ENCODE data around the gene TNN. TPM values are rescaled to one million over a fixed set of nuclear protein-coding genes. Genes with fewer than 3 reads are reported as not detected.
A peak's percentile ranks its signal among the peaks of the same experiment; 100 is the strongest.
"Not testable (repeated sequence)": the region's sequence is repeated elsewhere in the genome, so short reads cannot be mapped to it uniquely, and the experiment has no call there.

The TNN gene
- not detected for total RNA-seq
- total RNA-seq (2013): not detected
- 0 to 0.06 (median 0) reads per million in 29 experiments for total RNA-seq

GRCh38 chr1:175067362-175068106 is at the start of gene TNN:
TSS of gene TNN (plus strand) at chr1:175067833. CDS start at chr1:175077419, 9,586 bp downstream.
- CTCF ChIA-PET: no interaction called here
- Mint-ChIP-seq H3K27ac (no peak within 1 kb of the TSS), H3K27me3 (peaks cover 9 to 14% of the 10 kb centered on the region in 2 donors)

DNA sequence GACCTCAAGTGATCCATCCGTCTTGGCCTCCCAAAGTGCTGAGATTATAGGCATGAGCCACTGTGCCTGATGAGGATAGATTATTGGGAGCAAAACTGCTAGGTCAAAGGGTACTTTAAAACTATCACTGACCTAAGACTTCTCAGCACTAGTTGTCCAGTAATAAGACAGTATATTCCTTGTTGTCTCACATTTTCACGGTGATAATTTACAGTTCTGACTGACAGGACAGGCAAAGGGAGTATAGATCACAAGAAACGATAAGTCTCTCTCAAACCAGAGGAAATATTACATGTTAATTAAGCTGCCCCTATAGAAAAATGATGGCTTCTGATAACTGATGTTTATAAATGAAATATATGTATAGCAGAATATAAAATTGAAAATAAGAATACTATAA is 48.1 kb upstream of the TNN start:
- Mint-ChIP-seq H3K9me3 (peaks cover 0 to 1% (median 0%) of the 10 kb centered on the region in 3 donors), H3K27ac (no peak overlapping the region), H3K4me3 (no peak overlapping the region), H3K27me3 (no peaks in the 10 kb centered on the region), H3K36me3 (peaks cover 19% of the 10 kb centered on the region), H3K4me1 (peaks cover 36 to 46% (median 40%) of the 10 kb centered on the region in 3 donors)
- ChIA-PET CTCF (no interaction called here), POLR2A (no interaction called here)
- WGBS (ENCODE audit: insufficient coverage): no CpG with 5 or more reads among the region's 3 CpGs
- no peak for DNase-seq
- no peaks in the 10 kb centered on the region for H3K9me3 ChIP-seq
- H3K36me3 ChIP-seq (ENCODE audit: control insufficient read depth in 2 of 2, extremely low read depth in 1 of 2, insufficient read depth in 1 of 2, low read length in 1 of 2): peaks cover 14 to 29% of the 10 kb centered on the region in 2 donors
- no peak overlapping the region for H3K4me3 ChIP-seq (ENCODE audit: control insufficient read depth in 1 of 2, extremely low read depth in 1 of 2, low read length in 1 of 2)
- peaks cover 8 to 14% of the 10 kb centered on the region in 2 experiments for H3K4me1 ChIP-seq (ENCODE audit: control insufficient read depth in 1 of 2, extremely low read depth in 1 of 2, insufficient read depth in 2 of 2, low read length in 2 of 2)
- H3K27me3 ChIP-seq (replicated peaks in 1 of 2; ENCODE audit: control insufficient read depth in 2 of 2, extremely low read depth in 1 of 2, insufficient read depth in 2 of 2, low read length in 1 of 2): no peaks in the 10 kb centered on the region
- H3K27ac ChIP-seq (ENCODE audit: low read length): no peak overlapping the region
- no peak for ATAC-seq (replicated peaks in 1 of 4)

More at GRCh38 chr1:175067362-175068106, at the start of gene TNN:
- no peaks in the 10 kb centered on the region for H3K9me3 ChIP-seq
- 88% methylated on average over 4 of the region's 9 CpGs for WGBS (ENCODE audit: insufficient coverage)
- H3K27ac ChIP-seq (ENCODE audit: low read length): no peak within 1 kb of the TSS
- no peak for ATAC-seq (replicated peaks in 1 of 4)
- peaks cover 8 to 10% (median 8%) of the 10 kb centered on the region in 3 donors for H3K4me1 Mint-ChIP-seq
- H3K36me3 Mint-ChIP-seq: no peaks in the 10 kb centered on the region
- H3K9me3 Mint-ChIP-seq: no peaks in the 10 kb centered on the region
- no peak for DNase-seq
- no peak within 1 kb of the TSS for H3K4me3 Mint-ChIP-seq
- no peak within 1 kb of the TSS for H3K4me3 ChIP-seq (ENCODE audit: control insufficient read depth in 1 of 2, extremely low read depth in 1 of 2, low read length in 1 of 2)
- peaks cover 0 to 3% of the 10 kb centered on the region in 2 experiments for H3K4me1 ChIP-seq (ENCODE audit: control insufficient read depth in 1 of 2, extremely low read depth in 1 of 2, insufficient read depth in 2 of 2, low read length in 2 of 2)
- H3K36me3 ChIP-seq (ENCODE audit: control insufficient read depth in 2 of 2, extremely low read depth in 1 of 2, insufficient read depth in 1 of 2, low read length in 1 of 2): no peaks in the 10 kb centered on the region
- H3K27me3 ChIP-seq (replicated peaks in 1 of 2; ENCODE audit: control insufficient read depth in 2 of 2, extremely low read depth in 1 of 2, insufficient read depth in 2 of 2, low read length in 1 of 2): peaks cover 0 to 2% of the 10 kb centered on the region in 2 experiments
- POLR2A ChIA-PET: no interaction called here

GRCh38 chr1:175023043-175023921 is 44.4 kb upstream of the TNN start, which contains the start of gene MRPS14:
TSS of gene MRPS14 (minus strand) at chr1:175023425. CDS start at chr1:175023408, 17 bp downstream.
- Histone ChIP-seq H3K4me1 (ENCODE audit: control insufficient read depth in 1 of 2, extremely low read depth in 1 of 2, insufficient read depth in 2 of 2, low read length in 2 of 2) (peaks cover 8 to 14% of the 10 kb centered on the region in 2 experiments), H3K27ac (ENCODE audit: low read length) (peak within 1 kb of the TSS; percentile 90), H3K27me3 (replicated peaks in 1 of 2; ENCODE audit: control insufficient read depth in 2 of 2, extremely low read depth in 1 of 2, insufficient read depth in 2 of 2, low read length in 1 of 2) (no peaks in the 10 kb centered on the region), H3K36me3 (ENCODE audit: control insufficient read depth in 2 of 2, extremely low read depth in 1 of 2, insufficient read depth in 1 of 2, low read length in 1 of 2) (peaks cover 0 to 2% of the 10 kb centered on the region in 2 donors), H3K4me3 (ENCODE audit: control insufficient read depth in 1 of 2, extremely low read depth in 1 of 2, low read length in 1 of 2) (peak within 1 kb of the TSS; percentile 89 to 100), H3K9me3 (no peaks in the 10 kb centered on the region)
- POLR2A ChIA-PET: interaction anchor here (0.6 to 1.9 kb wide), 7 partner anchors 19 to 1184 kb away, joined by 3 to 39 read pairs (median 6); partner anchors contain the start of genes CACYBP (in 1 of the 2) and COP1 (in 1 of the 2)
- H3K9me3 Mint-ChIP-seq: peaks cover 0 to 4% (median 0%) of the 10 kb centered on the region in 3 donors
- H3K36me3 Mint-ChIP-seq: peaks cover 1% of the 10 kb centered on the region
- peak; percentile 91 to 96 (median 94) for ATAC-seq (replicated peaks in 1 of 4)
- CTCF ChIA-PET: interaction anchor here (0.6 to 2.3 kb wide), 15 partner anchors 9 to 224 kb away, joined by 3 to 35 read pairs (median 4); partner anchors contain the start of gene CACYBP (in 1 of the 2)
- H3K27ac Mint-ChIP-seq: peak within 1 kb of the TSS; percentile 81 to 94
- no peaks in the 10 kb centered on the region for H3K27me3 Mint-ChIP-seq
- peak within 1 kb of the TSS; percentile 90 to 96 (median 90) for H3K4me3 Mint-ChIP-seq
- WGBS (ENCODE audit: insufficient coverage): 5% methylated on average over 30 of the region's 42 CpGs
- DNase-seq: peak; percentile 94 to 99 (median 97)
- H3K4me1 Mint-ChIP-seq: peaks cover 35 to 39% (median 36%) of the 10 kb centered on the region in 3 donors

GRCh38 chr1:175023922-175024242 is 43.8 kb upstream of the TNN start:
- Mint-ChIP-seq H3K4me1 (peaks cover 33 to 37% (median 36%) of the 10 kb centered on the region in 3 donors), H3K27ac (peak overlapping the region; percentile 81 to 94), H3K4me3 (peak overlapping the region; percentile 90 to 96 (median 90))
- DNase-seq: peak in 2 of 35 experiments; percentile 4 to 7
- H3K27me3 Mint-ChIP-seq; ATAC-seq (replicated peaks in 1 of 4); H3K27me3 ChIP-seq (replicated peaks in 1 of 2; ENCODE audit: control insufficient read depth in 2 of 2, extremely low read depth in 1 of 2, insufficient read depth in 2 of 2, low read length in 1 of 2); H3K36me3 Mint-ChIP-seq; H3K36me3 ChIP-seq (ENCODE audit: control insufficient read depth in 2 of 2, extremely low read depth in 1 of 2, insufficient read depth in 1 of 2, low read length in 1 of 2); H3K9me3 ChIP-seq; H3K9me3 Mint-ChIP-seq: not testable (repeated sequence)
- CTCF ChIA-PET: interaction anchor here (0.6 to 2.3 kb wide), 10 partner anchors 9 to 224 kb away, joined by 3 to 35 read pairs (median 4); partner anchors contain the start of gene CACYBP (in 1 of the 2)
- Histone ChIP-seq H3K4me1 (ENCODE audit: control insufficient read depth in 1 of 2, extremely low read depth in 1 of 2, insufficient read depth in 2 of 2, low read length in 2 of 2) (peaks cover 8 to 14% of the 10 kb centered on the region in 2 experiments), H3K27ac (ENCODE audit: low read length) (peak overlapping the region; percentile 90), H3K4me3 (ENCODE audit: control insufficient read depth in 1 of 2, extremely low read depth in 1 of 2, low read length in 1 of 2) (peak overlapping the region; percentile 89 to 100)
- POLR2A ChIA-PET: interaction anchor here (1.2 to 1.9 kb wide), 3 partner anchors 24 to 1184 kb away, joined by 3 to 39 read pairs (median 6); partner anchors contain the start of genes CACYBP (in 1 of the 2) and COP1 (in 1 of the 2)
- 93% methylated on average over 2 of the region's 2 CpGs for whole genome bisulfite sequencing (ENCODE audit: insufficient coverage)

DNA sequence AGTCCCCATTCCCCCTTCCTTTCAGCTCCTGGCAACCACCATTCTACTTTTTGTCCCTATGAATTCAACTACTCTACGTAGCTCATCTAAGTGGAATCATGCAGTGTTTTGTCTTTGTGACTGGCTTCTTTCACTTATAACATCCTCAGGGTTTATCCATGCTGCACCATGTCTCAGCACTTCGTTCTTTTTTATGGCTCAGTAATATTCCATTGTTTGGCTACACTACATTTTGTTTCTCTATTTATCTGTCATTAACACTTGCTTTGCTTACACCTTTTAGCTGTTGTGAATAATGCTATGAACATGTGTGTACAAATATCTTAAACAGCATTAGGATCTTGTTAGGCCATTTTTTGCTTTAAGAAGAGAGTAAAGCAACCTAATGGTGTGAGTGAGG is 42.9 kb upstream of the TNN start:
- Histone ChIP-seq H3K4me3 (ENCODE audit: control insufficient read depth in 1 of 2, extremely low read depth in 1 of 2, low read length in 1 of 2) (no peak overlapping the region), H3K4me1 (ENCODE audit: control insufficient read depth in 1 of 2, extremely low read depth in 1 of 2, insufficient read depth in 2 of 2, low read length in 2 of 2) (peaks cover 8 to 20% of the 10 kb centered on the region in 2 experiments), H3K27ac (ENCODE audit: low read length) (no peak overlapping the region), H3K9me3 (no peaks in the 10 kb centered on the region), H3K27me3 (replicated peaks in 1 of 2; ENCODE audit: control insufficient read depth in 2 of 2, extremely low read depth in 1 of 2, insufficient read depth in 2 of 2, low read length in 1 of 2) (no peaks in the 10 kb centered on the region), H3K36me3 (ENCODE audit: control insufficient read depth in 2 of 2, extremely low read depth in 1 of 2, insufficient read depth in 1 of 2, low read length in 1 of 2) (no peaks in the 10 kb centered on the region)
- no peak for DNase-seq
- CTCF ChIA-PET: interaction anchor here in 1 of 2 donors (2.3 kb wide), 1 partner anchor 25 kb away, joined by 35 read pairs; the partner anchor contains the start of gene CACYBP
- peak overlapping the region; percentile 49 to 96 (median 90) for H3K4me3 Mint-ChIP-seq
- POLR2A ChIA-PET: interaction anchor here (0.7 to 1.2 kb wide), 2 partner anchors 24 to 867 kb away, joined by 4 read pairs; no protein-coding TSS in a partner anchor
- ATAC-seq (replicated peaks in 1 of 4): no peak
- H3K9me3 Mint-ChIP-seq: peaks cover 0 to 4% (median 0%) of the 10 kb centered on the region in 3 donors
- peaks cover 39 to 42% (median 41%) of the 10 kb centered on the region in 3 donors for H3K4me1 Mint-ChIP-seq
- H3K27ac Mint-ChIP-seq: peak overlapping the region; percentile 60 to 94
- no peaks in the 10 kb centered on the region for H3K27me3 Mint-ChIP-seq
- WGBS (ENCODE audit: insufficient coverage): no CpG with 5 or more reads among the region's 2 CpGs
- H3K36me3 Mint-ChIP-seq: no peaks in the 10 kb centered on the region

Measured in T-cell (primary cell).